Trophoblast cell (in vitro differentiated cells and primary cell): ENCODE data around the gene JAK2.

Source experiments
- DNase-seq, 2 donors: peaks; one replicate each; pipeline ENCODE4 v3.0.0-alpha.2; 2016
- H2AFZ ChIP-seq: 2 replicates; pipeline ENCODE4 v1.6.1; 2013; ENCODE audit warnings: low read length, moderate library complexity, mild to moderate bottlenecking; ENCODE audit not compliant: insufficient read depth, poor library complexity
- H2AK5ac ChIP-seq: 2 replicates; pipeline ENCODE4 v1.6.1; 2013; ENCODE audit warnings: mild to moderate bottlenecking, low read length
- H2BK120ac ChIP-seq: 2 replicates; pipeline ENCODE4 v1.6.1; 2013; ENCODE audit warnings: low read length, mild to moderate bottlenecking, moderate library complexity; ENCODE audit not compliant: insufficient read depth, poor library complexity
- H2BK12ac ChIP-seq: 2 replicates; pipeline ENCODE4 v1.6.1; 2013; ENCODE audit warnings: mild to moderate bottlenecking, low read length, moderate library complexity
- H2BK5ac ChIP-seq: 2 replicates; pipeline ENCODE4 v1.6.1; 2013; ENCODE audit warnings: low read length, low read depth, moderate library complexity, mild to moderate bottlenecking; ENCODE audit not compliant: poor library complexity
- H3K14ac ChIP-seq: 2 replicates; pipeline ENCODE4 v1.6.1; 2013; ENCODE audit warnings: mild to moderate bottlenecking, low read length
- H3K18ac ChIP-seq: 2 replicates; pipeline ENCODE4 v1.6.1; 2013; ENCODE audit warnings: mild to moderate bottlenecking, low read length
- H3K23ac ChIP-seq: 2 replicates; pipeline ENCODE4 v1.6.1; 2013; ENCODE audit warnings: low read length
- H3K27ac ChIP-seq: 2 replicates; pipeline ENCODE4 v1.5.1; 2013; ENCODE audit warnings: low read depth, mild to moderate bottlenecking, inconsistent platforms, low read length, moderate library complexity
- H3K27me3 ChIP-seq: 2 replicates; pipeline ENCODE4 v1.6.1; 2013; ENCODE audit warnings: inconsistent platforms, mild to moderate bottlenecking, low read length, moderate library complexity; ENCODE audit not compliant: insufficient read depth
- H3K36me3 ChIP-seq, 2 experiments: 1 replicate in 1 of 2; 2 replicates in 1 of 2; pipeline ENCODE4 v1.6.1; 2013; ENCODE audit warnings: low read length in 2 of 2, mild to moderate bottlenecking in 2 of 2, moderate library complexity in 1 of 2; ENCODE audit not compliant: insufficient read depth in 2 of 2, control insufficient read depth in 1 of 2
- H3K4ac ChIP-seq: 2 replicates; pipeline ENCODE4 v1.6.1; 2013; ENCODE audit warnings: low read depth, mild to moderate bottlenecking, low read length, moderate library complexity
- H3K4me1 ChIP-seq, 2 experiments: 1 replicate in 1 of 2; 2 replicates in 1 of 2; pipeline ENCODE4 v1.6.1; 2013; ENCODE audit warnings: low read length in 2 of 2, mild to moderate bottlenecking in 2 of 2, moderate library complexity in 1 of 2; ENCODE audit not compliant: insufficient read depth in 2 of 2, control insufficient read depth in 1 of 2
- H3K4me2 ChIP-seq: 2 replicates; pipeline ENCODE4 v1.6.1; 2013; ENCODE audit warnings: inconsistent platforms, mild to moderate bottlenecking, low read length, moderate library complexity
- H3K4me3 ChIP-seq: 2 replicates; pipeline ENCODE4 v1.5.1; 2013; ENCODE audit warnings: mild to moderate bottlenecking, low read depth, low read length, inconsistent platforms
- H3K79me1 ChIP-seq: one replicate; pipeline ENCODE4 v1.6.1; 2013; ENCODE audit warnings: low read length
- H3K79me2 ChIP-seq: 2 replicates; pipeline ENCODE4 v1.6.1; 2013; ENCODE audit warnings: low read length, mild to moderate bottlenecking; ENCODE audit not compliant: control insufficient read depth, insufficient read depth, poor library complexity
- H3K9ac ChIP-seq: 2 replicates; pipeline ENCODE4 v1.6.1; 2013; ENCODE audit warnings: mild to moderate bottlenecking, low read length
- H3K9me3 ChIP-seq: 2 replicates; pipeline ENCODE4 v1.6.1; 2013; ENCODE audit warnings: low read depth, mild to moderate bottlenecking, control low read depth, inconsistent platforms, low read length; ENCODE audit not compliant: insufficient read depth
- H4K12ac ChIP-seq: 2 replicates; pipeline ENCODE4 v1.6.1; 2013; ENCODE audit warnings: low read depth, mild to moderate bottlenecking, low read length, moderate library complexity
- H4K8ac ChIP-seq: 2 replicates; pipeline ENCODE4 v1.6.1; 2013; ENCODE audit warnings: low read depth, mild to moderate bottlenecking, low read length, moderate library complexity
- H4K91ac ChIP-seq: one replicate; pipeline ENCODE4 v1.6.1; 2013; ENCODE audit warnings: low read depth, mild to moderate bottlenecking, low read length, moderate library complexity
- WGBS: extraction: QIAGEN DNeasy Blood & Tissue Kit; methylation state at CpG from one replicate; pipeline ENCODE4 v1.1.7; 2013; ENCODE audit warnings: missing lambda C conversion rate; ENCODE audit not compliant: insufficient read length, insufficient coverage; ENCODE audit errors: extremely low coverage; 5-methylcytosine and 5-hydroxymethylcytosine counted together

Gene JAK2

DNA sequence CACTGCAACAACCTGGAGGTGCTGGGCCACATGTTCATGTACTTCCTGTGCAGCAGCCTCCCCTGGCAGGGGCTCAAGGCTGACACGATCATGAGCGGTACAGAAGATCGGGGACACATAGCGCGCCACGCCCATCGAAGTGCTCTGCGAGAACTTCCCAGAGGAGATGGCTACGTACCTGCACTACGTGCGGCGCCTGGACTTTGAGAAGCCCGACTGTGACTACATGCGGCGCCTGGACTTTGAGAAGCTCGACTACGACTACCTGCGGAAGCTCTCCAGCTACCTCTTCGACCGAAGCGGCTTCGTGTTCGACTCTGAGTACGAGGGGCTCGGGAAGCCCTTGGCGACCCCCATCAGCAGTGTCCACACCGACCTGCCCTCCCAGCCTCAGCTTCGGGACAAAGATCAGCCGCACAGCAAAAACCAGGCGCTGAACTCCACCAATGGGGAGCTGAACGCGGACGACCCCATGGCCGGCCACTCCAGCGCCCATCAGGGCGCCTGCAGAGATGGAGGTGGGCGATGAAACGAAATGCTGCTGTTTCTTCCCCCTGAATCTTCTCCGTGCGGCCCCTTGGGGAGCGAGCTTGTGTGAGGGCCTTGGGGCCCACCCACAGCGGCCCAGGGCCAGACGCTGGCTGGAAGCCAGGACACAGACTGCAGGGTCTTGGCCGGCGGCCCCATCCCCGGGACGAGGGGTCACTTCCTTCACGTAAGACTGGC, 56.5 kb downstream of the JAK2 start:
- Histone ChIP-seq H3K27ac (no peak overlapping the region), H3K4me1 (no peaks in the 10 kb centered on the region), H2BK5ac (no peak overlapping the region), H3K4me2 (no peak overlapping the region), H3K4me3 (no peak overlapping the region), H3K27me3 (no peaks in the 10 kb centered on the region), H3K14ac (no peak overlapping the region), H3K4ac (no peak overlapping the region), H3K79me2 (no peaks in the 10 kb centered on the region), H2AK5ac (no peak overlapping the region), H4K91ac (no peak overlapping the region), H3K23ac (no peak overlapping the region), H3K18ac (no peak overlapping the region), H4K8ac (no peak overlapping the region), H3K9ac (no peak overlapping the region), H3K9me3 (peaks cover 9% of the 10 kb centered on the region), H3K36me3 (peaks cover 5 to 11% of the 10 kb centered on the region in 2 experiments), H2BK120ac (no peak overlapping the region), H2AFZ (no peak overlapping the region), H3K79me1 (no peaks in the 10 kb centered on the region), H4K12ac (no peak overlapping the region), H2BK12ac (no peak overlapping the region)
- DNase-seq: no peak
- WGBS: no CpG with 5 or more reads among the region's 48 CpGs

DNA sequence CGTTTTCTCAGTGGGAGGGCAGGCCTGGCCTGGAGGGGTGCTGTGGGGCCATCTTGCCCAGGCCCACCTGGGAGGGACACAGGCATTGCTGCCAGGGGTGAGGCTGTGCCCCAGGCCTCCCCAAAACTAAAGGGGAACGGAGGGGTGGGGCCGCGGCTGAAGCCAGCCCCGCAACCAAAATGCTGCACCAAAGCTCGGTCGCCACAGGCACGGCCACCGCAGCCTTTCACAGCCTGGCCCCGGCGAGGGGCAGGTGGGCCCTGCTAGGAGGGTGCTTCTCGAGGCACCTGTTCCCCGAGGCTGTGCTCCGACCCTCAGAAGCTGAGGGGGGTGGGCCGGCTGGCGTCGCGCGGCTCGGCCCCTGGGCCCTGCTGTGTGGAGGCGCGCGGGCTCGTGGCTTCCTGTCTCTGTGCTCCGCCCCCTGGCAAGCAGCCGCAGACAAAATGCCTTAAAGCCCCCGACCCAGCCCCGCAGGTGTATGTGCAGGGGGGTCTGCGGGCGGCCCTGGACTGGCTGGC, 57.6 kb downstream of the JAK2 start:
- Histone ChIP-seq H3K23ac (no peak overlapping the region), H2BK5ac (no peak overlapping the region), H3K4ac (no peak overlapping the region), H2AK5ac (no peak overlapping the region), H4K91ac (no peak overlapping the region), H3K27ac (no peak overlapping the region), H3K4me2 (no peak overlapping the region), H3K9me3 (peaks cover 9% of the 10 kb centered on the region), H3K27me3 (no peaks in the 10 kb centered on the region), H3K18ac (no peak overlapping the region), H3K4me1 (no peaks in the 10 kb centered on the region), H4K12ac (no peak overlapping the region), H2AFZ (no peak overlapping the region), H3K9ac (no peak overlapping the region), H3K79me1 (no peaks in the 10 kb centered on the region), H3K14ac (no peak overlapping the region), H4K8ac (no peak overlapping the region), H3K4me3 (no peak overlapping the region), H3K79me2 (no peaks in the 10 kb centered on the region), H2BK120ac (no peak overlapping the region), H3K36me3 (peaks cover 5 to 11% of the 10 kb centered on the region in 2 experiments), H2BK12ac (no peak overlapping the region)
- DNase-seq: no peak
- no CpG with 5 or more reads among the region's 30 CpGs for WGBS

DNA sequence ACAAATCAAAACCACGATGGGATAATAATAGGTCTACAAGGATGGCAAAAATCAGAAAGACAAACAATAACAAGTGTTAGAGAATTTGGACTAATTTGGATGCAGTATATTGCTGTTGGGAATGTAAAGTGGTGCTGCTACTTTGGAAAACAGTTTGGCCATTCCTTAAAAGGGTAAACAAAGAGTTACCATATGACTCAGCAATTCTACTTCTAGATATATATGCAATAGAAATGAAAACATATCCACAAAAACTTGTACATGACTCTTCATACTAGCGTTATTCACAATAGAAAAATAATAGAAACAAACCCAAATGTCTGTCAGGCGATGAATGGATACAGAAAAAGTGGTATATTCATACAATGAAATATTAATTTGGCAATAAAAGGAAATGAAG, 58.3 kb downstream of the JAK2 start:
- Histone ChIP-seq H3K23ac (no peak overlapping the region), H3K14ac (no peak overlapping the region), H2BK120ac (no peak overlapping the region), H3K18ac (no peak overlapping the region), H4K8ac (no peak overlapping the region), H2AK5ac (no peak overlapping the region), H3K4ac (no peak overlapping the region), H3K27ac (no peak overlapping the region), H3K4me2 (no peak overlapping the region), H4K12ac (no peak overlapping the region), H2BK5ac (no peak overlapping the region), H3K9ac (no peak overlapping the region), H2BK12ac (no peak overlapping the region), H2AFZ (no peak overlapping the region), H3K9me3 (peaks cover 9% of the 10 kb centered on the region), H3K4me1 (no peaks in the 10 kb centered on the region), H3K79me2 (no peaks in the 10 kb centered on the region), H3K79me1 (no peaks in the 10 kb centered on the region), H4K91ac (no peak overlapping the region), H3K27me3 (no peaks in the 10 kb centered on the region), H3K4me3 (no peak overlapping the region), H3K36me3 (peaks cover 5 to 11% of the 10 kb centered on the region in 2 experiments)
- DNase-seq: no peak
- WGBS: no CpG with 5 or more reads among the region's 3 CpGs

- H2BK5ac ChIP-seq: no peak overlapping the region
- no peak overlapping the region for H2BK120ac ChIP-seq
- H3K27me3 ChIP-seq: no peaks in the 10 kb centered on the region
- no peak overlapping the region for H3K14ac ChIP-seq
- H3K9me3 ChIP-seq: peaks cover 9% of the 10 kb centered on the region
- H3K4ac ChIP-seq: no peak overlapping the region
- H3K27ac ChIP-seq: no peak overlapping the region
- H3K4me3 ChIP-seq: no peak overlapping the region
- H2AK5ac ChIP-seq: no peak overlapping the region
- H3K4me1 ChIP-seq: no peaks in the 10 kb centered on the region
- no peak overlapping the region for H2AFZ ChIP-seq
- H3K4me2 ChIP-seq: no peak overlapping the region
- no peak overlapping the region for H3K23ac ChIP-seq
- H3K18ac ChIP-seq: no peak overlapping the region
- no peak overlapping the region for H4K91ac ChIP-seq
- H4K8ac ChIP-seq: no peak overlapping the region
- no peak overlapping the region for H3K9ac ChIP-seq
- no CpG with 5 or more reads among the region's 4 CpGs for WGBS
- H3K79me1 ChIP-seq: no peaks in the 10 kb centered on the region
- no peaks in the 10 kb centered on the region for H3K79me2 ChIP-seq
- DNase-seq: no peak
- H3K36me3 ChIP-seq: peaks cover 5 to 11% of the 10 kb centered on the region in 2 experiments
- no peak overlapping the region for H2BK12ac ChIP-seq
- H4K12ac ChIP-seq: no peak overlapping the region
These were observed 59.1 kb downstream of the JAK2 start for GRCh38 chr9:5044160-5044559.
